Right atrium auricular region (tissue), 2 donors: ENCODE data around the gene TGFBRAP1. TPM values are rescaled to one million over a fixed set of nuclear protein-coding genes. Genes with fewer than 3 reads are reported as not detected.

Experiments used
- DNase-seq: peaks from one replicate; pipeline ENCODE4 v3.0.0-alpha.2; 2019; ENCODE audit warnings: low spot score
- H3K27ac ChIP-seq, 2 donors: fragments of 200-600 bp; sonication (generic); 1 replicate in 1 of 2; 2 replicates in 1 of 2; pipeline ENCODE4 v1.5.1; 2016 to 2019
- H3K27me3 ChIP-seq, 2 donors: fragments of 200-600 bp; sonication (generic); one replicate each; pipeline versions ENCODE4 v1.5.1 to v1.6.0; 2017 to 2019
- H3K36me3 ChIP-seq: fragments of 200-600 bp; sonication (generic); one replicate; pipeline ENCODE4 v1.5.1; 2016
- H3K4me1 ChIP-seq, 2 donors: fragments of 200-600 bp; sonication (generic); one replicate each; pipeline versions ENCODE4 v1.5.1 to v1.6.0; 2017 to 2019
- H3K4me3 ChIP-seq, 2 donors: fragments of 200-600 bp; sonication (generic); 1 replicate in 1 of 2; 2 replicates in 1 of 2; pipeline ENCODE4 v1.5.1; 2017 to 2019; ENCODE audit warnings: mild to moderate bottlenecking in 1 of 2, moderate library complexity in 1 of 2
- H3K9me3 ChIP-seq, 2 donors: fragments of 200-600 bp; sonication (generic); one replicate each; pipeline ENCODE4 v1.5.1; 2019
- total RNA-seq, 2 donors: library from RNA; depleted of rRNA; stranded (reverse); fragments of >200 nt; gene quantifications; one replicate each; pipeline ENCODE4 v1.1.0, GENCODE V29; 2016
- TF ChIP-seq, protein P1 (sequence below), 2 donors: fragments of 200-600 bp; sonication (generic); IDR thresholded peaks; one replicate each; pipeline ENCODE4 v1.5.1; 2019; ENCODE audit warnings: antibody characterized with exemption in 2 of 2

Gene TGFBRAP1
- total RNA-seq, 2 donors from 2014 or later = 13.3 to 15.8 TPM

- H3K27me3 ChIP-seq = no peaks in the 10 kb centered on the region
- H3K4me3 ChIP-seq = no peak overlapping the region
- peaks cover 15% of the 10 kb centered on the region for H3K36me3 ChIP-seq
- DNase-seq = no peak
- H3K9me3 ChIP-seq = no peaks in the 10 kb centered on the region
- TF ChIP-seq, protein P1, sequence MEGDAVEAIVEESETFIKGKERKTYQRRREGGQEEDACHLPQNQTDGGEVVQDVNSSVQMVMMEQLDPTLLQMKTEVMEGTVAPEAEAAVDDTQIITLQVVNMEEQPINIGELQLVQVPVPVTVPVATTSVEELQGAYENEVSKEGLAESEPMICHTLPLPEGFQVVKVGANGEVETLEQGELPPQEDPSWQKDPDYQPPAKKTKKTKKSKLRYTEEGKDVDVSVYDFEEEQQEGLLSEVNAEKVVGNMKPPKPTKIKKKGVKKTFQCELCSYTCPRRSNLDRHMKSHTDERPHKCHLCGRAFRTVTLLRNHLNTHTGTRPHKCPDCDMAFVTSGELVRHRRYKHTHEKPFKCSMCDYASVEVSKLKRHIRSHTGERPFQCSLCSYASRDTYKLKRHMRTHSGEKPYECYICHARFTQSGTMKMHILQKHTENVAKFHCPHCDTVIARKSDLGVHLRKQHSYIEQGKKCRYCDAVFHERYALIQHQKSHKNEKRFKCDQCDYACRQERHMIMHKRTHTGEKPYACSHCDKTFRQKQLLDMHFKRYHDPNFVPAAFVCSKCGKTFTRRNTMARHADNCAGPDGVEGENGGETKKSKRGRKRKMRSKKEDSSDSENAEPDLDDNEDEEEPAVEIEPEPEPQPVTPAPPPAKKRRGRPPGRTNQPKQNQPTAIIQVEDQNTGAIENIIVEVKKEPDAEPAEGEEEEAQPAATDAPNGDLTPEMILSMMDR (IDR thresholded peaks at IDR 0.05) = no peak
- H3K4me1 ChIP-seq = no peaks in the 10 kb centered on the region
- H3K27ac ChIP-seq = no peak overlapping the region
Measured at GRCh38 chr2:105309147-105309545, 20.4 kb downstream of the TGFBRAP1 start.

DNA sequence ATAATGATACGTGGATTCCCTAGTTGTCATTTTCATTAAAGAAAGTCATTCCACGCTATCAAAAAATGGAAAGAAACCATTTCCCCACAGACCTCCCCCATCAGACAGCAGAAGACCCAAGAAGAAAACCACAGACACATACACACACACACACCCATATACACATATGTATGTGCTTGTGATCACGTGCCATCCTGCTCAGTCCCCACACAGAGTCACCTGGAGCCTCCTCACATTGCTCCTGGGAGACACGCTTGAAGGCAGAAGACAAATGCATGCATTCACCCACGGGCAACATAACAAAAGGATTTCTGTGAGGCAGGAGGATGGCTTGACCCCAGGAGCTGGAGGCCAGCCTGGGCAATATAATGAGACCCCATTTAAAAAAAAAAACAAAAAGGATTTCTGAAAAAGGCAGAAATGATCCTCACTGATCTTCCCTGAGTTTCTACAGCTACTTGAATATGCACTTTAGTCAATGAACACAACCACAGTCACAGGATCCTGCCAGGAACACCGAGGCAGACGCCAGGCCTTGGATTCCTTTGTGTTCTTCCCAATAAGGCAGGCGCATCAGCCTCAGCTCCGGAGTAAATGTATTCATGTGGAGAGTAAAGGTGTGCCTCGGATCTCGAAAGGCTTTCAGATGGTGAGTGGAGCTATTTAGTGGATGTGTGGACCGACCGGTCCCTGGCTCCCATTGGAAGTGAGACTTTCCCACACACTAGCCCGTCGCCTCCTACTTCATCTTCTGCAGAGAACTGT, 21.0 kb downstream of the TGFBRAP1 start:
- no peak overlapping the region for H3K27ac ChIP-seq
- no peaks in the 10 kb centered on the region for H3K9me3 ChIP-seq
- TF ChIP-seq, protein P1 (IDR thresholded peaks at IDR 0.05) = no peak
- no peaks in the 10 kb centered on the region for H3K27me3 ChIP-seq
- no peak overlapping the region for H3K4me3 ChIP-seq
- no peak for DNase-seq
- H3K36me3 ChIP-seq = peaks cover 15% of the 10 kb centered on the region
- H3K4me1 ChIP-seq = no peaks in the 10 kb centered on the region

- no peaks in the 10 kb centered on the region for H3K9me3 ChIP-seq
- H3K36me3 ChIP-seq = peaks cover 15% of the 10 kb centered on the region
- DNase-seq = no peak
- no peaks in the 10 kb centered on the region for H3K4me1 ChIP-seq
- no peak overlapping the region for H3K27ac ChIP-seq
- TF ChIP-seq, protein P1 (IDR thresholded peaks at IDR 0.05) = no peak
- H3K4me3 ChIP-seq = no peak overlapping the region
- H3K27me3 ChIP-seq = no peaks in the 10 kb centered on the region
Measured at GRCh38 chr2:105307962-105308361, 21.6 kb downstream of the TGFBRAP1 start.

DNA sequence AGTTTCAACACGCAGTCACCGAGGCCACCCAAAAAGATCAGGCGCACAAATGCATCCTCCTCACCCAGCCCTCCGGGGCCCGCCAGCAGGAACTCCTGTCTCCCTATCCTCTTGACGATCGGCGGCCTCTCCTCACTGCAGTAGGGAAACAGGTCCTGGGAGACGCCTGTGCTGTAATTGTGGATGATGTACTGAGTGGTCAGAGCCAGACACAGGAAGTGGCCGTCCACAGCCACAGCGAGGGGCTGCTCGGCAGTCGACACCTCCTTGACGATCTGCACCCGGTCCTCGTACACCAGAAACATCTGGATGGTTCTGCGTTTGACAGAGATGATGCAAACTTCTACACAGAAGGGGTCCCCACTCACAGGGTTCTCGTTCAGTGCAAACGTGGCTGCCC, 22.0 kb downstream of the TGFBRAP1 start:
- Histone ChIP-seq H3K4me1 (no peaks in the 10 kb centered on the region), H3K27me3 (no peaks in the 10 kb centered on the region), H3K27ac (no peak overlapping the region), H3K4me3 (no peak overlapping the region), H3K36me3 (peaks cover 15% of the 10 kb centered on the region), H3K9me3 (no peaks in the 10 kb centered on the region)
- TF ChIP-seq, protein P1 (IDR thresholded peaks at IDR 0.05) = no peak
- no peak for DNase-seq

GRCh38 chr2:105307146-105307545, 22.4 kb downstream of the TGFBRAP1 start:
- Histone ChIP-seq H3K9me3 (no peaks in the 10 kb centered on the region), H3K4me1 (no peaks in the 10 kb centered on the region), H3K36me3 (peaks cover 15% of the 10 kb centered on the region), H3K4me3 (no peak overlapping the region), H3K27ac (no peak overlapping the region), H3K27me3 (no peaks in the 10 kb centered on the region)
- no peak for DNase-seq
- TF ChIP-seq, protein P1 (IDR thresholded peaks at IDR 0.05) = no peak

DNA sequence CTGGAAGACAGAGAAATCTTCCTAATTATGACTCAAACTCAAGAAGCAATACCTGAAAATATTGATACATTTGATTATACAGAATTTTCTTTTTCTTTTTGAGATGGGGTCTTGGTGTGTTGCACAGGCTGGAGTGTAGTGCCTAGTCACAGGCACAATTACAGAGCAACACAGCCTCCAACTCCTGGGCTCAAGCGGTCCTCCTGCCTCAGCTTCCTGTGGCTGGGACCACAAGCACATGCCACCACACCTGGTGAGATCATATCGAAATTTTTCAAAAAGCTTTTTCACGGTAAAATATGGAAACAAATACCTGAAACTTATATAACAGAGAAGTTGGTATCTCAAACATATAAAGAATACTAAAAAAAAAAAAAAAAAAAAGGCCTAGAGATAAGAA, 27.9 kb downstream of the TGFBRAP1 start:
- TF ChIP-seq, protein P1 (IDR thresholded peaks at IDR 0.05) = no peak
- H3K9me3 ChIP-seq = no peaks in the 10 kb centered on the region
- H3K27ac ChIP-seq = no peak overlapping the region
- peaks cover 15% of the 10 kb centered on the region for H3K36me3 ChIP-seq
- H3K4me3 ChIP-seq = no peak overlapping the region
- H3K4me1 ChIP-seq = no peaks in the 10 kb centered on the region
- DNase-seq = no peak
- H3K27me3 ChIP-seq = no peaks in the 10 kb centered on the region
